Left colon (tissue), 2 donors: ENCODE data around the gene LRRK1. TPM values are rescaled to one million over a fixed set of nuclear protein-coding genes. Genes with fewer than 3 reads are reported as not detected.

Source experiments
- ATAC-seq: fragments of 200-7000 bp; cut with Tn5 transposase; one replicate; pipeline ENCODE4 v1.9.1; 2020; ENCODE audit warnings: mild to moderate bottlenecking, moderate library complexity
- DNase-seq, 2 donors: peaks; one replicate each; pipeline ENCODE4 v3.0.0-alpha.2; 2020
- intact Hi-C, 2 donors: fragments of 100-400 bp; cut with DNase I in 1 of 2; cut with micrococcal nuclease in 1 of 2; formaldehyde crosslinking; loops; one replicate each; pipeline versions ENCODE4 v1.11.2 to v1.14.0; 2022; cut with DNase I, micrococcal nuclease
- total RNA-seq, 2 donors: library from RNA; stranded (reverse); fragmentation: NEBNext Ultra II Directional; extraction: Animal tissue kit (Norgen Biotek cat#: 25700); gene quantifications; one replicate each; pipeline ENCODE4 v1.2.1, GENCODE V29; 2021
- donor health status: DM: no; HTN: no; CAD: no.
- donor health status: DM: yes; HTN: yes; CAD: no.

Gene LRRK1
- total RNA-seq, 2 donors from 2014 or later, result 46.6 to 52.7 TPM

- DNase-seq, result no peak
- no peak for ATAC-seq
- intact Hi-C loops, result no loop called here
Observed at GRCh38 chr15:101119181-101119580, 200.0 kb downstream of the LRRK1 start.

Other genes starting within 250 kb of the LRRK1 start
- 1 to 10 TPM; 3.9 to 5.4 TPM for gene ALDH1A3, start 39.5 kb upstream of the LRRK1 start, total RNA-seq